ENCODE measurements around the gene SPP1.

The SPP1 gene

GRCh38 chr4:87957061-87957460 is 18.5 kb upstream of the SPP1 start:
- DNase-seq, result no peak

GRCh38 chr4:87961993-87962392 is 13.5 kb upstream of the SPP1 start:
- no peak for DNase-seq

DNA sequence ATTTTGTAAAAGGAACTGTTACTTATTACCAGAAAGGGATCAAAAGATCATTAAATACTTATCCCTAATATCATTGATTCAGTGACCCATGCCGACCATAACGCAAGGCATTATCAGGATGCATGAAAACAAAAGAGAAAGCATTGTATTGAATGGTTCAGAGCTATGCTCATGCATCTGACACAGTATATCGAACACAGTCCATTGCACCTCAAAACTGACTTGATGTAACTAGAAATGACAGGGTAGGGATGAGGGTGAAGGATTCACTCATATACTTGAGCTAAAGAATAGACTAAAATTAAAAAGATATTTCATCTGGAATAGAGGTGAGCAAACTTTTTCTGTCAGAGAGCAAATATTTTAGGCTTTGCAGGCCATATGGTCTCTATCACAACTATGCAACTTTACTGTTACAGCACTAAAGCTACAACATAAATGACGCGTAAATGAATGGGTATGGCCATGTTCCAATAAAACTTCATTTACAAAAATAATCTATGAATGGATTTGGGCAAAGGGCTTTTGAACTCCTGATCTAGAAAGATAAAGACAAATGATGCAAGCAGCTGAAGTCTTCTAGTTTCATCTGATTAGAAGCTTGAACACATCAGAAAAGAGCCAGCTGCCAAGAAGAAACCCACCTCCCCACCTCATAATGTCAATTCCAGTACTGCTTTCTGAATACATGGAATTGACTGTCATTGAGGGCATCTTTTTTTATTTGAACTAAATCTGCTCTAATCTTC is 12.9 kb upstream of the SPP1 start:
- DNase-seq, result no peak

DNA sequence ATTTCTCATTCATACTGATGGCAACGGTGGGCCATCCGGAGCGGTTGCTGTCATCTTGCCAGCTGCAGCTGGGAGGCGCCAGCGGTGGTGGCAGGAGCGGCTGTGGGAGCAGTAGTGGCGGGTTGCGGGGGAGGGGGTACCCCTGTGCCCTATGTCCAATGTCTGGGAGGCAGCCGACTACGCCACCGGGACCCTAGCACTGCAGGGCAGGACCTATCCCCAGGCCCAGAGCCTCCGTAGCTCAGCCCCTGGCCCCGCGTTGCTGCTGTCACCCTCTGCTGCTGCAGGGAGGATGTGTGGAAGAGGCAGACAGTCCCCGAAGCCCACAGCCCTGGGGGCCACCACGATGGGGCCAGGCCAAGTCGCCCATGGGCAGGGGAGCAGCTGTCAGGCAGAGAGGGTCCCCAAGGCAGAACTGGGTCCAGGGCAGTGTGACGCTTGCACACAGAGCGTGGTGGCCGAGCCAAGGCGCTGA is 10.0 kb upstream of the SPP1 start:
- DNase-seq, result no peak

DNA sequence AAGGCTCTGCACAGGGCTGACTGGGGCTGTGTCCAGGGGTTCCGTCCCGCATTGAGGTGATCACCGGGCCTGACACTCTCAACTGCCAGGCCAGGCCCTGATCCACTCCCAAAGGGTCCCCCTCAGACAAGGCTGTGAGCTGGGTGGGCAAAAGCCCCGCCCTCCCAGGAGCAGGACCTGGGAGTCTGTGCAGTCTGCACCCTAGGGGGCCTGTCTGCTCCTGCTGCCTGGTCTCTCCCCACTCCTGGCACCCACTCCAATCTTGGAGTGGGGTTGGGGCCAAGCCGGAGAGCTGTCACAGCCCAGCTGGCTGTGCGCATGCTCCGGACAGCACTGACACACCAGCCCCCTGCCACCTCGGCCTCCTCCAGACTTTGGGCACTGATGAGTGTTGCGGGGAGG is 9.4 kb upstream of the SPP1 start:
- DNase-seq, result no peak

DNA sequence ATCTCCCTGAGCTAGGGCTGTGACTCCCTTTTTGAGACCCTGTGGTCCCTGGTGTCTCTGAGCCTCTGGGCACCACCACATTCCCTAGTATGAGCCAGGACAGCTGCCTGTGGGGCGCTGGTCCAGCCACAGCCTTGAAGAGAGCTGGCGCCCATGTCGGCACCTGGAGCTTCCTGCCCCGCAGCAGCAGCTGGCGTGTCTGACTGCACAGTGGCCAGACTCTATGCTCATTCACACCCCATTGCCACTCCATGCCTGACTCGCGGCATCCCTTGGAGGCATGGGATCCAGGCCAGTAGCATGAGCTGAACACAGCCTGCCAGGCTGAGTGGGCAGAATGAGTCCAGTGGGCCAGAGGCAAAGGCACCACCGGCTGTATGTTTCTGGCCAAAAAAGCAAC is 8.3 kb upstream of the SPP1 start:
- no peak for DNase-seq

DNA sequence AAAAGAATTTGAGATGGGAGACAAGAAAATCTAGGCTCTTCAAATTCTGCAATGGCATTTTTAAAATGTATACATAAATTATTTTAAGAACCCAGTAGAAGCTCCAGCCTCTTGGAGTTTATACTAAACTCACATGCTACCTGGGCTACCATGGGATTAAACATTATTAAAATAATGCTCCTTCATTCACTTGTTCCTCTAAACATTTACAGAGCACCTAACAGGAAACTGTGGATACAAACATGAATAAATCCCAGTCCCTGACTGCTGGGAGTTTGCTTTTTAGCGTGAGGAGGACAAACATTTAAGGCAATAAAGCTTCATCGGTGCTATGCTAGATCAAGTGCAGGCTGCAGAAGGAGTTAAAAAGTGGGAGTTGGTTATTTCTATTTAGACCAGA is 5.4 kb upstream of the SPP1 start:
- DNase-seq, result no peak

DNA sequence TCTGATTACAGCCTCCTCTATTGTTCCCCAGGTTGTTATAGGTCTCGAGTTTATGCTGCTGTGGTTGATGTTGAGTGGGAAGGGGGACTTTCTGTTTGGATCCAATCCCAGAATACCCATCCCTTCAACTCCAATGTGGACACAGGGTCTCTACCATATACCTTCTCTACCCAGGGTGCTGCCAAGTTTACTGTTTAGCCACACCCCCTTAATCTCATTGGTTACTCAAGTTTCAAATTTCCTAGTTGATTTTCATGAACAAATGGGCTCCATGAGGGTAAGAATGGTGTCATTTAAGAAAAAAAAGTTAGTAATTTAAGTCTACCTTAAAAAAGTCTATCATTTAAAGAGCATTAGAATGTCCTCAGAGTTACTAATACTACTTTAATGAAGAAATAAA is 3.6 kb upstream of the SPP1 start:
- no peak for DNase-seq

- peak; percentile 37 for DNase-seq
Observed at GRCh38 chr4:87973283-87974169, 2.0 kb upstream of the SPP1 start.

DNA sequence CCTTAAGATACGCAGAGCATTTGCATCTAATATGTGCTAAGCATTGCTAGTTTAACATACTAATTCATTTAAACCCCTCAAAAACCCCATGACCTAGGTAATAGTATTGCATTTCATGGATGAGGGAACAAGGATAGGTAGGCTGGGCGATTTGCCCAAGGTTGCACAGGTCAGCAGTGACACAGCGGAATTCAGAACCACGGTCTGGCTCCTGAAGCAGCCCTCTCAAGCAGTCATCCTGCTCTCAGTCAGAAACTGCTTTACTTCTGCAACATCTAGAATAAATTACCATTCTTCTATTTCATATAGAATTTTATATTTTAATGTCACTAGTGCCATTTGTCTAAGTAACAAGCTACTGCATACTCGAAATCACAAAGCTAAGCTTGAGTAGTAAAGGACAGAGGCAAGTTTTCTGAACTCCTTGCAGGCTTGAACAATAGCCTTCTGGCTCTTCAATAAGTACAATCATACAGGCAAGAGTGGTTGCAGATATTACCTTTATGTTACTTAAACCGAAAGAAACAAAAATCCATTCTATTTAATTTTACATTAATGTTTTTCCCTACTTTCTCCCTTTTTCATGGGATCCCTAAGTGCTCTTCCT is 555 bp upstream of the SPP1 start:
- DNase-seq, result no peak

- no peak for DNase-seq
Observed at GRCh38 chr4:87977521-87978278, 2.2 kb downstream of the SPP1 start.

DNA sequence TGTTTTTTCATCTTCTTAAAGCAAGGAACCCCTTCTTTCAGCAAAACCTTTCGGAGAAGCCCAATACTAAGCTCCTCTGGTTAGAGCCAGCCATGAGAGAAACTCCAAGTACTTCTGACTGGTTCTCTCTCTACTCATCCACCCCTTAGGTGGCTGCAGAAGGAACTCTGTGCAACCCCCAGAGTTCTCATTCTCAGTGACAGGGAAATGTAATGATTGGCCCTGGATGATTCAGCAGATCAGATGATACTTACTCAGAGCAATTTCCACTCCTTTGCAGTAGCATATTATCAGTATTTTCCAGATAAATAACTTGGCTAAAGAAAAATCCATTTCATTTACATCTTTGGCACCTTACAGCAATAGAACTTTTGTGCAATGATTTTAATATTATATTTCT is 3.2 kb downstream of the SPP1 start:
- DNase-seq, result no peak

GRCh38 chr4:87979810-87980209 is 4.3 kb downstream of the SPP1 start:
- no peak for DNase-seq

DNA sequence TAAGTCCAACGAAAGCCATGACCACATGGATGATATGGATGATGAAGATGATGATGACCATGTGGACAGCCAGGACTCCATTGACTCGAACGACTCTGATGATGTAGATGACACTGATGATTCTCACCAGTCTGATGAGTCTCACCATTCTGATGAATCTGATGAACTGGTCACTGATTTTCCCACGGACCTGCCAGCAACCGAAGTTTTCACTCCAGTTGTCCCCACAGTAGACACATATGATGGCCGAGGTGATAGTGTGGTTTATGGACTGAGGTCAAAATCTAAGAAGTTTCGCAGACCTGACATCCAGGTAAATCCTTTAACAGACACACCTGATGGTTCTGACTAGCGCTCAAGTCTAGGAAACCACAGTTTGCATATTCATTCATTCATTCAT is 6.0 kb downstream of the SPP1 start:
- no peak for DNase-seq

GRCh38 chr4:87982036-87982435 is 6.5 kb downstream of the SPP1 start:
- DNase-seq, result no peak

- no peak for DNase-seq
Observed at GRCh38 chr4:87982446-87983010, 7.0 kb downstream of the SPP1 start.

DNA sequence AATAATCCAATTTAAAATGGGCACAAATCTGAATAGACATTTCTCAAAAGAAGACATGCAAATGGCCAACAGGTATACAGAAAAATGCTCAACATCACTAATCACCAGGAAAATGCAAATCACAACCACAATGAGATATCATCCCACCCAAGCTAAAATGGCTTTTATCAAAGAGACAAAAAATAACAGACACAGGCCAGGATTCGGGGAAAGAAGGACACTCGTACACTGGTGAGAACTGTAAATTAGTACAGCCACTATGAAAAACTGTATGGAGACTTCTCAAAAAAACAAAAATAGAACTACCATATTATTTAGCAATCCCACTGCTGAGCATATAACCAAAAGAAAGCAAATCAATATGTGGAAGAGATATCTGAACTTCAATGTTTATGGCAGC is 8.5 kb downstream of the SPP1 start:
- no peak for DNase-seq

- peak; percentile 24 for DNase-seq
Observed at GRCh38 chr4:87985097-87985886, 9.8 kb downstream of the SPP1 start.

- no peak for DNase-seq
Observed at GRCh38 chr4:87985887-87986200, 10.3 kb downstream of the SPP1 start.

- DNase-seq, result no peak
Observed at GRCh38 chr4:87986508-87986907, 11.0 kb downstream of the SPP1 start.

DNA sequence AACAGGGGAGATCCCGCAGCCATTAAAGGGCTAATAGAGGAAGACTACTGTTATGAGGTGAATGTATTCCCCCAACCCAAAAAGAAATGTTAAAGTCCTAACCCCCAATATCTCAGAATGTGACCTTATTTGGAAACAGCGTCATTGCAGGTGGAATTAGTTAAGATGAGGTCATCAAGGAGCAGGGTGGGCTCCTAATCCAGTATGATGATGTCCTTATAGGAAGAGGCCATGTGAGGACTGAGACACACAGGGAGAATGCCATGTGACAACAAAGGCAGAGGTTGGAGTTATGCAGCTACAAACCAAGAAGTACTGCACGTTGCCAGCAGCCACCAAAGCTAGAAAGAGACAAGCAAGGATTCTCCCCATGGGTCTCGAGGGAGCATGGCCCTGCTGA is 14.3 kb downstream of the SPP1 start:
- no peak for DNase-seq

- no peak for DNase-seq
Observed at GRCh38 chr4:87995435-87995834, 19.9 kb downstream of the SPP1 start.
